Esophagus squamous epithelium (tissue), 5 donors: ENCODE results near the gene RSBN1L. TPM values are rescaled to one million over a fixed set of nuclear protein-coding genes. Genes with fewer than 3 reads are reported as not detected.

Experiments
- DNase-seq: peaks from one replicate; lab custom pipeline; 2025; lab: John Stamatoyannopoulos, UW
- H3K27ac ChIP-seq, 4 donors: fragments of 200-600 bp; sonication (generic); one replicate each; pipeline ENCODE4 v1.5.1; 2016 to 2019; ENCODE audit warnings: mild to moderate bottlenecking in 1 of 4
- H3K27me3 ChIP-seq, 4 donors: fragments of 200-600 bp; sonication (generic); 1 replicate in 3 of 4; 2 replicates in 1 of 4; pipeline versions ENCODE4 v1.5.1 to v1.6.0; 2017 to 2021; ENCODE audit warnings: antibody characterized with exemption in 1 of 4
- H3K36me3 ChIP-seq, 3 donors: fragments of 200-600 bp; sonication (generic); one replicate each; pipeline ENCODE4 v1.5.1; 2016 to 2019
- H3K4me1 ChIP-seq, 3 donors: fragments of 200-600 bp; sonication (generic); one replicate each; pipeline ENCODE4 v1.5.1; 2017 to 2019
- H3K4me3 ChIP-seq, 4 donors: fragments of 200-600 bp; sonication (generic); 1 replicate in 3 of 4; 2 replicates in 1 of 4; pipeline ENCODE4 v1.5.1; 2016 to 2019; ENCODE audit warnings: mild to moderate bottlenecking in 2 of 4, moderate library complexity in 1 of 4
- H3K9me3 ChIP-seq, 3 donors: fragments of 200-600 bp; sonication (generic); one replicate each; pipeline ENCODE4 v1.5.1; 2016 to 2019
- CTCF ChIP-seq, 6 experiments: fragments of 450-650 bp in 4 of 6; fragments of 200-600 bp in 2 of 6; sonication (generic) in 2 of 6; IDR thresholded peaks; one replicate each; pipeline ENCODE4 v1.5.1; 2016 to 2019; ENCODE audit warnings: antibody characterized with exemption in 6 of 6, mild to moderate bottlenecking in 4 of 6, moderate library complexity in 4 of 6
- POLR2A ChIP-seq, 4 donors: fragments of 450-650 bp; IDR thresholded peaks; one replicate each; pipeline ENCODE4 v1.6.1; 2017; ENCODE audit warnings: antibody characterized with exemption in 4 of 4, mild to moderate bottlenecking in 4 of 4, moderate library complexity in 3 of 4
- WGBS, 2 donors: methylation state at CpG; one replicate each; pipeline ENCODE4 v1.1.5; 2018; 5-methylcytosine and 5-hydroxymethylcytosine counted together
- intact Hi-C: fragments of 100-400 bp; cut with DNase I; formaldehyde crosslinking; loops from one replicate; pipeline ENCODE4 v1.15.0; 2022
- total RNA-seq, 4 donors: library from RNA; depleted of rRNA; stranded (reverse); fragments of >200 nt; gene quantifications; one replicate each; pipeline ENCODE4 v1.1.0, GENCODE V29; 2016
- donor health status: DM: yes; HTN: yes; CAD: no.

Gene RSBN1L
- total RNA-seq, 4 donors from 2014 or later = 10.8 to 22.9 (median 14.1) TPM

GRCh38 chr7:77653572-77653971 is 42.7 kb upstream of the RSBN1L start:
- H3K27me3 ChIP-seq = no peaks in the 10 kb centered on the region
- peaks cover 0 to 46% (median 0%) of the 10 kb centered on the region in 3 donors for H3K36me3 ChIP-seq
- H3K4me3 ChIP-seq = no peak overlapping the region
- DNase-seq = no peak
- H3K4me1 ChIP-seq = no peaks in the 10 kb centered on the region
- H3K27ac ChIP-seq = no peak overlapping the region
- WGBS, 2 donors = 63 to 88% methylated on average over 2 of the region's 2 CpGs
- intact Hi-C loops = loop anchor here (5.0 to 10.0 kb wide), 2 partner anchors 104 to 281 kb away; no protein-coding TSS in a partner anchor
- TF ChIP-seq POLR2A (IDR thresholded peaks at IDR 0.05) (no peak), CTCF (IDR thresholded peaks at IDR 0.05) (no peak)
- no peaks in the 10 kb centered on the region for H3K9me3 ChIP-seq

- WGBS, 2 donors = 95 to 100% methylated on average over 1 of the region's 1 CpG
- H3K4me3 ChIP-seq = no peak overlapping the region
- DNase-seq = no peak
- H3K9me3 ChIP-seq = no peaks in the 10 kb centered on the region
- peaks cover 0 to 58% (median 4%) of the 10 kb centered on the region in 3 donors for H3K36me3 ChIP-seq
- TF ChIP-seq POLR2A (IDR thresholded peaks at IDR 0.05) (no peak), CTCF (IDR thresholded peaks at IDR 0.05) (no peak)
- H3K27me3 ChIP-seq = no peaks in the 10 kb centered on the region
- H3K27ac ChIP-seq = no peak overlapping the region
- no peaks in the 10 kb centered on the region for H3K4me1 ChIP-seq
- intact Hi-C loops = loop anchor here (10.0 kb wide), 1 partner anchor 279 kb away; no protein-coding TSS in a partner anchor
These were observed 40.9 kb upstream of the RSBN1L start for GRCh38 chr7:77655356-77655755.

- Histone ChIP-seq H3K27ac (no peak overlapping the region), H3K9me3 (no peaks in the 10 kb centered on the region), H3K4me3 (no peak overlapping the region), H3K4me1 (no peaks in the 10 kb centered on the region), H3K36me3 (peaks cover 0 to 58% (median 4%) of the 10 kb centered on the region in 3 donors), H3K27me3 (no peaks in the 10 kb centered on the region)
- DNase-seq = no peak
- TF ChIP-seq POLR2A (IDR thresholded peaks at IDR 0.05) (no peak), CTCF (IDR thresholded peaks at IDR 0.05) (no peak)
- intact Hi-C loops = loop anchor here (10.0 kb wide), 1 partner anchor 279 kb away; no protein-coding TSS in a partner anchor
- WGBS, 2 donors = 85 to 93% methylated on average over 9 of the region's 9 CpGs
These were observed 40.3 kb upstream of the RSBN1L start for GRCh38 chr7:77655836-77656455.

GRCh38 chr7:77657427-77658224 is 38.6 kb upstream of the RSBN1L start:
- 56 to 58% methylated on average over 1 of the region's 1 CpG for WGBS, 2 donors
- intact Hi-C loops = loop anchor here (10.0 kb wide), 1 partner anchor 277 kb away; no protein-coding TSS in a partner anchor
- no peak for DNase-seq

More at GRCh38 chr7:77657427-77658224, 38.6 kb upstream of the RSBN1L start:
- Histone ChIP-seq H3K27ac (no peak overlapping the region), H3K36me3 (peaks cover 0 to 56% (median 4%) of the 10 kb centered on the region in 3 donors), H3K27me3 (no peaks in the 10 kb centered on the region), H3K4me1 (no peaks in the 10 kb centered on the region), H3K4me3 (no peak overlapping the region), H3K9me3 (no peaks in the 10 kb centered on the region)
- TF ChIP-seq CTCF (IDR thresholded peaks at IDR 0.05) (peak in 5 of 6 experiments; percentile 44 to 70 (median 60)), POLR2A (IDR thresholded peaks at IDR 0.05) (no peak)
